NK-92 treated with Interleukin-12 subunit alpha and Interleukin-12 subunit beta, amount 100 ng/mL, for 24 hours (cell line): ENCODE results near the gene SLCO3A1.

Experiments used
- DNase-seq: peaks from one replicate; lab custom pipeline; 2025; lab: John Stamatoyannopoulos, UW

Gene SLCO3A1

GRCh38 chr15:92128788-92129187 is 275.3 kb downstream of the SLCO3A1 start:
- no peak for DNase-seq

DNA sequence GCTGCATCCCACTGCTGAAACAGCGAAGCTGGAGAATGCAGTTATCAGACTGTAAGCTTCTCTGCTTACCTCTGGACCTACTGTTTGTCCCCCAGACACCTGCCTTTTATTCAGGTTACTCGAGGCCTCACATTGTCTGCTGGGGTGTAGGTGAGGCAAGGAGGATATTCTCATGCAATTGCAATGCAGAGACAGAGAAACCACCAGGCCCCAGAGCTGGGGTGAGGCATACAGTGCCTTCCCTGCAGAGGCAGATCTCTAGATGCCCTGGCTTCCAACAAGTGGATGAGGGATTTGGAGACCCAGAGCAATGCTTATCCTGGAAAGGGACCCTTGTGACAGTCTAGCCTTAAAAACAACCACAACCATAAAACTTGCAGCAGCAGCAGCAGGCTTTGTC is 276.7 kb downstream of the SLCO3A1 start:
- DNase-seq, result no peak

DNA sequence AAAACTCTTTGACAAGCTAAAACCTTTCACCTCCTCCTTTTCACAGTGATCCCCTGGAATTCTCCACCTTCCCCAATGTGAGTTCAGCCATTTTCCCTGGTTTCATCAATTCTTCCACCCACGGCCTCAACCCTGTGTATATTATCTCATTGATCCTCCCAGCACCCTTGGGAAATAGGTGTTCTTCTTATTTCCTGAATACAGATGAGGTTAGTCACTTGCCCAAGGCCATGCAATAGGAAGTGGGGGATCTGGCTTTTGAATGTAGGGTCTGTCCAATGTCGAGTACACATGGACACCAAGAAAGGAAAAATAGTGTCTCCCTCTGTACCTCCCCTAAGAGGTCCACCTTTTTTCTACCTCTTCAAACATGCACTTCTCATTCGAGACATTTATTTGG is 277.4 kb downstream of the SLCO3A1 start:
- no peak for DNase-seq

DNA sequence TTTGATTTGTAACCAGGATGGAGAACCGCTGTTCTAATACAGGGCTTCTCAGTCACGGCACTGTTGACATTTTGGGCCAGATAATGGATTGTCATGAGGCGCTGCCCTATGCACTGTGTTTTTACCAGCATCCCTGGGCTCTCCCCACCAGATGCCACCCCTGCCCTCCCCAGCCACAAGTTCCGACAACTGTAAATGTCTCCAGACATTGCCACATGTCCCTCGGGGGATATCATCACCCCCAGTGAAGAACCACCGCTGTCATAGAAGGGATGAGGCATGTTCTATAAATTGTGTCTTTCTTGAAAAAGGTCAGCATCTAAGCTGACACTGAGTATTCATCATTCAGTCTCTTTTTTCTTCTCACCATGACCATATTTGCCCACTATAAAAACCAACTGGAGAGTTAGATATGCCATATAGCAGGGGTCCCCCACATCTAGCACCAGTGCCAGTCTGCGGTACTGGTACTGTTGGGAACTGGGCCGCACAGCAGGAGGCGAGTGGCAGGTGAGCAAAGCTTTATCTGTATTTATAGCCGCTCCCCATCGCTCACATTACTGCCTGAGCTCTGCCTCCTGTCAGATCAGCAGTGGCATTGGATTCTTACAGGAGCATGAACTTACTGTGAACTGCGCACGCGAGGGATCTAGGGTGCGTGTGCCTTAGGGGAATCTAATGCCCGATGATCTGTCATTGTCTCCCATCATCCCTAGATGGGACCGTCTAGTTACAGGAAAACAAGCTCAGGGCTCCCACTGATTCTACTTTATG is 279.7 kb downstream of the SLCO3A1 start:
- DNase-seq, result no peak

DNA sequence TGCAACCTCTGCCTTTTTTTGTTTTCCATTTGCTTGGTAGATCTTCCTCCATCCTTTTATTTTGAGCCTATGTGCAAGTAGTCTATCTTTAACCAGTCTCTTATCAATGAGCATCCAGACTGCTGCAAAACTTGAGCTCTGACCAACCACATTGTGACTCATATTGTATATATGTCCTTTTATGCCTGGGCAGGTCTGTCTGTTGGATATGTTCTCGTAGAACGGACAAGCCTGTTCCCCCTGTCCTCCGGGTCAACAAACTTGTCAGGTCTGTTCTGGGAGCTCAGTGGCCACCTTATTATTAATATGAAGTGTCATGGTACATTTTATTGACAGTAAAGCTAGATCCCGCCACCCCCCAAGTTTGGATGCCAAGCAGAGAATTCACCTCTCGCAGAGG is 287.3 kb downstream of the SLCO3A1 start:
- DNase-seq, result no peak

DNA sequence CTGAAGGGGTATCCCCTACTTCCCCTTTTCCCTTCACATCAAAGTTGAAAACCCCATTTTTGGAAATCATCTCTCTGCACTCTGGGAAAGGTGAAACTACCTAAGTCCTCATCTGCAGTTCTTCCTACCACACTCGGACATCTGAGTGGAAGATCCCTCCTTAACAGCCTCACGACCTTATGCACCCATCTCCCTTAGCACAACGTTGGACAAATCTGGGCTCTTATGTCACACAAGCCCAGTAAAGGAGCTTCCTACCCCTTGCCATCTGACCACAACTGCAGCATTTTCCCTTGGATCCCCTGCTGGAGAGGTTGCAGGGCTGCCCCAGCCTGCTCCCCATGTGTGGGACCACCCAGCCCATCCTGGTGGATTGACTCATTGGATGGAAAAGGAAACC is 288.1 kb downstream of the SLCO3A1 start:
- DNase-seq, result no peak

- DNase-seq, result no peak
Measured at GRCh38 chr15:92142242-92143232, 289.0 kb downstream of the SLCO3A1 start.

GRCh38 chr15:92143765-92144164 is 290.3 kb downstream of the SLCO3A1 start:
- no peak for DNase-seq

DNA sequence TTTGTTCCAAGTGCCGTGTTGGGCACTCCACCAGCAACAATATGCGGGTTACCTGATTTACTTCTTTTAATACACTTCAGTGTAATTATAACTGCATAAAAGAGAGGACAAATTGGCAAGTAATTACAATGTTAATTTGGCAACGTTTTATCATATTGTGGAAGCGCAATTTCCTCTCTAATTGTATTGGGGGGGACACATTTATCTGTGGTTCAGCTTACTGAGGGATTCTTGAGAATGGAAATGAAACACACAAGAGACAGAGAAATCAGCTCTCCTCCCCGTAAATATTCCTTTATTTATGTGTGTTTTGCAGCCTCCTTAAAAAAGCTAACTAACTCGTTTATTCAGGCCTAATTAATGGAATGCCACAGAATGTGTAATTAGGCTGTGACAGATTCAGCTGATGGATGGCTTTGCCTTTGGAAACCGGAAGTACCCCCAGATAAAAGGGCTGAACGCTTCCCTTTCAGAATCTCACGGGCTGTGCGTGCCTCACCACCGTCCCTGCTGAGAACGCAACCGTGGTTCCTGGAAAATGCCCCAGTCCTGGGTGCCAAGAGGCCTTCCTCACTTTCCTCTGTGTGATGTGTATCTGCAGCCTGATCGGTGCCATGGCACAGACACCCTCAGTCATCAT is 293.1 kb downstream of the SLCO3A1 start:
- DNase-seq, result no peak

DNA sequence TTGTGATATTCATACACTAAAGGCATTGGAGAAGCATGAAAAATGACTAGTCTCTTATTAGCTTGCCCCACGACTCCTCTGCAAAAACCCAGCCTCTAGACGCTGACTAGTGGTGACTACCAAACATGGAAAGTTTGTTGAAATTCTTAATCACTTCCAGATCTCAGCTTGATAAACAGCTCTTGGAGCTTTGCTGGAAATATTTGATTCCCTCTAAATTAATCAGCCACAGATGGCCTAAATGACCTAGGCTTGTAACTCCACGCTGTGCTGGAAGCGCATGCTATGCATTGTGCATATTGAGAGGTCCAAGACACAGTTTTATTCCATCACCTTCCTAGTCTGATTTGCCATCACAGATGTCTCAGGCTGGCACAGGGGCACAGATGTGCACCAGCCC is 295.5 kb downstream of the SLCO3A1 start:
- no peak for DNase-seq

DNA sequence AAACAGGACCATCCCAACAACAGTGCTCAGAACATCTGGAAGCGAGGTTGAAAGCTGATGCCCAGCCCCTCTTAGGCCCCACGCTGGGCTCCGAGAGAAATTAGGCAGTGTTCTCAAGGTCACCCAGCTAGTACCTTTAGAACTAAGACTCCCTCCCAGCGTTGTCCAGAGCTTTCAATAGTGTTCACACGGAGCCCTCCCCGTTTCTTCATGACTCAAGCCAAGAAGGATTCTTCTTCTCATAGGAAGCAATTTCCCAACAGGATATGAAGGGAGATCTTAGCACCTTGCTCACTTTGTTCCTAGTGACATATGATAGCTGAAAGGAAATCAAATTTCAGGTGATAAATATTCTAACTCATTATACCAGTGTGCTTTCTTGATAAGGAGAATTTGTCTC is 296.0 kb downstream of the SLCO3A1 start:
- DNase-seq, result no peak

DNA sequence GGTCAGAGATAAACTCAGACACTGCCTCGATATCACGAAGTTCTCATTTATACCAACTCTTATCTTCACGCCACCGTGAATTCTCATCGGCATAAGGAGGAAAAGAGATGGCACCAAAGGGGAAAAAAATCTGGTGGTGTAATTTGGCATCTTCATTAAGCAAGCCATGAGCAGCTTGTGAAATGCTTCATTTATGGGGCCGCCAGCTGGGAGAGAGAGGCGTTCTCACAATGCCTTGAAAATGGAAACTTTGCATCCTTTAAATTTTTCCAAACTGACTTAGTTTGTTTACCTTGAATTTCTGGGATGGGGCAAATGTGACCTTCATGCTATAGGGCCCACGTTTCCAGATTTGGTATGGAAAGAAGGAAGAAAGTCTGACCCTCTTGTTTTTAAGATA is 297.7 kb downstream of the SLCO3A1 start:
- no peak for DNase-seq

- DNase-seq, result no peak
Measured at GRCh38 chr15:92151741-92152140, 298.2 kb downstream of the SLCO3A1 start.

DNA sequence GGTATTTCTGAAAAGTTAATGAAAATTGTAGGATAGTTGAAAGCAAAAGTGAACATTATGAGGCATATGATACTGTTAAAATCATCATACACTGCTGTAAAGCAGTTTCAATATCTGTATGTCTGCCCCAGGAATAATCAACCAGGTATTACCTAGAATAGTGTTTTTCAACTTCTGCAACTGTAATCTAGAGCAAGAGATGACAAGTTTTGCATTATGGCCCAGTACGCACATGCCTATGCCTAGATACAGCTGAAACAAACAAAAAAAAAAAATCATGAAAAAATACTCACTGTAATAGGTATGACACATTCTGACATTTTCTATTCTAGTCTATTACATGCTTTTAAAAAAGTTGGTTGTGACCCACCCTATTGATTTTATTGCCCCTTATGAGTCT is 299.5 kb downstream of the SLCO3A1 start:
- no peak for DNase-seq

- DNase-seq, result no peak
Measured at GRCh38 chr15:92153620-92154019, 300.1 kb downstream of the SLCO3A1 start.

DNA sequence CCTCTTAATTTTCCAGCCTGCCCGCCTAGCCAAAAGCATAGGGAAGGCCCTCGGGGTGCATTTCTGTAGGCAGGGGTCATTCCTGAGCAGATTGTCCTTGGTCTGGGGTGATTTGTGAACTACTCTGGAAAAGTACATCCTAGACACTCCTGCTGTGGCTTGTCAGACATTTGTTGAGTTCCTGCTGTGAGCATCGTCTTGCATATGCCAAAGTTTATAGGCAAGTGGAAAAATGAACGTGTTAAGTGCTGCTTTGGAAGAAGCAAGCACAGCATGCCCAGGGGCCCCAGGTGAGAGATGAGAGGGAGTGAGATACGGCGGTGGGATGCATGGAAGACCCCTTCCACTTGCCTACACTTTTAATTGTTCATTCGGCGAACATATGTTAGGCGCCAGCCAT is 302.4 kb downstream of the SLCO3A1 start:
- no peak for DNase-seq

- DNase-seq, result no peak
Measured at GRCh38 chr15:92157666-92158298, 304.3 kb downstream of the SLCO3A1 start.

GRCh38 chr15:92158426-92158825 is 304.9 kb downstream of the SLCO3A1 start:
- peak; percentile 58 for DNase-seq

GRCh38 chr15:92159481-92159880 is 306.0 kb downstream of the SLCO3A1 start:
- no peak for DNase-seq

DNA sequence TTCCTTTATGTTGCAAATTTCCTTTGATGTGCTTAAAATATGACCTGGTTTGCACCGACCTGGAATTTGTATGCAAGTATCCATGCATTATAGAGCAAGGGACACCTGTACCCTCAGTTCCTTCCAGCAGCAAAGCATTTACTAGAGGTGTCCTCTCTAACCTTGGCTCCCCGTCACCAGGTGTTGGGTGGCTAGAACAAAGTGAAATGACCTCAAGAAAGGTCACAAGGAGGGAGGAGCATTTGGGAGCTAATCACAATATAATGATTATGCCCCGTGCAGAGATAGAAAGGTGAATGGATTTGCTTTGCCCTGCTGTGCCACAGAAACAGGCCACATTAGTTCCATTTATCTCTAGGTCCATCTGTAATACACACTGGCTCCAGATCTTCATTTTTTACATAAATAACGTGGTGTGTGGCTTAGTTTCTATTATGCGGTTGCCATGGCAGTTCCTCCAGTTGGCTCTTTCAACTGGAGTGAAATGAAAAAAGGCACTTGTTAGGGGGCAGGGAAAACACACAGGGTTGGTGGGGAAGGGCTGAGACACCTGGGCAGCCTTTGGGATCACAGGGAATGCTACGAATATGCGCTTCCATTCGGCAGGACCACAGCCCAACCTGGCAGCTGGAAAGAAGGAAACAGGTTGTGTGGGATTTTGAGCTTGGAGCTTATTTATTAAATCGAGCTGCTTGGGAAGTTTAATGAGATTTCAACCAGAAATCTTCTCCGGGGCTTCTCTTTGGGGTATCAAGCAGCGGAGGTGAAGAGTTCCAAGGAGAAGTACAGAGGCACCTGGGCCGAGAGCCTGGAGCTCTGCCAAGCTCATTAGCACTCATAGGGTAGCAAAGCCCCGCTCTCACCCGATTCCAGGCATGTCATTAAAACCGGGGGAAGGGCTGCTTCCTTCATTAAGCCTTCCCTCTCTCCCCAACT is 306.7 kb downstream of the SLCO3A1 start:
- no peak for DNase-seq
